ENCODE measurements around the gene DZIP3.
"Not testable (repeated sequence)": the region's sequence is repeated elsewhere in the genome, so short reads cannot be mapped to it uniquely, and the experiment has no call there.

Gene DZIP3

GRCh38 chr3:108662142-108662738 lies 72.7 kb downstream of the DZIP3 start:
- peak; percentile 80 for TF ChIP-seq CTCF (conservative IDR thresholded peaks at IDR 0.05)
- no peak overlapping the region for H3K27ac ChIP-seq

GRCh38 chr3:108664266-108664665 lies 74.7 kb downstream of the DZIP3 start:
- TF ChIP-seq CTCF (conservative IDR thresholded peaks at IDR 0.05), result no peak
- H3K27ac ChIP-seq, result no peak overlapping the region

- no peak overlapping the region for H3K27ac ChIP-seq
- no peak for TF ChIP-seq CTCF (conservative IDR thresholded peaks at IDR 0.05)
Measured at GRCh38 chr3:108667312-108667711, 77.8 kb downstream of the DZIP3 start.

- H3K27ac ChIP-seq, result no peak overlapping the region
- no peak for TF ChIP-seq CTCF (conservative IDR thresholded peaks at IDR 0.05)
Measured at GRCh38 chr3:108669208-108669607, 79.7 kb downstream of the DZIP3 start.

GRCh38 chr3:108672701-108673100 lies 83.2 kb downstream of the DZIP3 start:
- H3K27ac ChIP-seq, result no peak overlapping the region
- no peak for TF ChIP-seq CTCF (conservative IDR thresholded peaks at IDR 0.05)

- no peak overlapping the region for H3K27ac ChIP-seq
- no peak for TF ChIP-seq CTCF (conservative IDR thresholded peaks at IDR 0.05)
Measured at GRCh38 chr3:108673988-108674661, 84.6 kb downstream of the DZIP3 start.

- no peak overlapping the region for H3K27ac ChIP-seq
- no peak for TF ChIP-seq CTCF (conservative IDR thresholded peaks at IDR 0.05)
Measured at GRCh38 chr3:108677811-108678210, 88.3 kb downstream of the DZIP3 start.

- not testable (repeated sequence) for H3K27ac ChIP-seq
Measured at GRCh38 chr3:108692286-108692685, 102.8 kb downstream of the DZIP3 start.
